Epidermal melanocyte (primary cell): ENCODE measurements around the gene CXCL1.

Source experiments
- DNase-seq: peaks from one replicate; pipeline ENCODE4 v3.0.0; 2011; ENCODE audit warnings: low spot score; ENCODE audit not compliant: insufficient read length

Gene CXCL1

DNA sequence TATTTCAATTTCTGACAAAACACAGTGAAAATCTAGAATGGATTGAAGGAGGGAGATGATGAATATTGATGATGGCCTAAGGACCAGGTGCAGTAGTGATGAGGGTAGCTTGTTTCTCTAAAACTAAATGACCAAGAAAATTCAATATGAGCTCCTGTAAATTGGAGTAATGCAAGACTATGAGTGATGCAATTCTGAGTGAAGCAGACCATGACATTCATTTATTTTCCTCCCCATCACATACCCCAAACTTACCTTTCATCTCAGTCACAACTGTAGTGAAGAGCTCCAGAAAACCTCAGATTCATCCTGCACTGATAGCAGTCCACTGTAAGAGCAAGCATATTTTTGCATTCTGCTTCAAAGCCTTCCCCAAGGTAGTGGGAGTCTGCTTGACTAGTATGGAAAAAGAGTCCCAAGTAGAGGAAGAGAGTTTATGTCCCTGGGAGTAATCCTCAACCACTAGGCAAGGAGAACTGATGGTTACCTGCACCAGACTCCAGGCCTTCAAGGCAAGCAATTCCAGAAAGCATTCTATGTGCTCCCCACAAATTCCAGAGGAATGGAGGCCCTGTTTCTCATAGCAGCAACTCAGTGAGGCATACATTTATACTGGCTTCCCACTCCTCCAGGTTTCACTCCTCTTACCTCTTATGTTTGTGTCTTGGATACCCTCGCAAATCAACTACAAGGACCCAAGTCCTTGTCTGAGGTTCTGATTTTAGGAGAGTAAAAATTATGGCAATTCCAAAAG lies 47.2 kb downstream of the CXCL1 start:
- DNase-seq, result no peak

GRCh38 chr4:73917081-73917501 lies 47.9 kb downstream of the CXCL1 start:
- DNase-seq, result peak; percentile 51

- no peak for DNase-seq
Measured at GRCh38 chr4:73918058-73918457, 48.9 kb downstream of the CXCL1 start.

DNA sequence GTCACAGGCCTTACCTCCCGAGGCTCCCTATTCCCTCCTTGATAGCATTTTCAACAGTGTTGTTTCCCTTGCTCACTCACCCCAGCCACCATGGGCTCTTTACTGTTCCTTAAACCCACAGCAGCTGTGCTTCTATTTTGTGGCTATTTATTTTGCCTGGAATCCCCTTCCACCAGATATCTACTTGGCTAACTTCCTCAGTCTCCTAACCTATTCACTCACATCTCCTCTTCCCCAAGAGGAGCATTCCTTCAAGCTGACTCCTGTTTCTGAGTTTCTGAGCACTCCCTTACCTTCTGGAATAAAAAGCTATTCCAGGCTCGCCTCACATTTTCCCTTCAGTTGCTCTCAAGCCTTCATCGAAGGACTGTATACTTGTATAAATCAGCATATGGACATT lies 50.5 kb downstream of the CXCL1 start:
- DNase-seq, result no peak
